PFSK-1 (cell line): ENCODE results near the gene FAM50B.

Experiments used
- POLR2AphosphoS5 ChIP-seq: IDR thresholded peaks from 2 replicates; pipeline ENCODE4 v1.6.1; 2012; ENCODE audit warnings: low read depth, mild to moderate bottlenecking, control low read depth, low read length, moderate library complexity
- SIN3A ChIP-seq: IDR thresholded peaks from 2 replicates; pipeline ENCODE4 v1.6.1; 2012; ENCODE audit warnings: mild to moderate bottlenecking, low read length, moderate library complexity, borderline replicate concordance; ENCODE audit not compliant: insufficient read depth
- TAF1 ChIP-seq: IDR thresholded peaks from 2 replicates; pipeline ENCODE4 v1.6.1; 2012; ENCODE audit warnings: low read length, control low read depth, borderline replicate concordance; ENCODE audit not compliant: insufficient read depth

DNA sequence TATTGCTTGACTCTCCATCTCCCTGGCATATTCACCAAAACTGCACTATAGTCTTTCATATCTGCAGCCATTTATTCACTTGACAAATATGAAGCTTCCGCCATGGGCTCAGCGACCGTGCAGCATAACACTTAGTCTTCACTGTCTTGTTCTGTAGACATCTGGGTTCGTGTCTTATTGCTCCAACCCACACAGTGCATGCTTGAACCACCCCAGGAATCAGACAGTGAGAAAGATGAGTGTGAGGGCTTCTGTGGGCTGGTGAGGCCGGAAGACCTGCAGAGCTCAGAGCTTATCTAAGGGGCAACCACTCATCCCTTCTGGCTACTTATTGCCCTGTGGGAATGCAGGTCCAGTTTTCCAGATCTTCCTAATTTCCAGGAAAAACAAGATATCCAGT is 19.9 kb upstream of the FAM50B start:
- TF ChIP-seq POLR2AphosphoS5 (no peak), TAF1 (no peak), SIN3A (no peak)
